ENCODE measurements around the gene KIAA0513.

Gene KIAA0513

GRCh38 chr16:85140455-85141012, 112.9 kb downstream of the KIAA0513 start:
- Histone ChIP-seq H2AFZ (no peak overlapping the region), H3K4me3 (ENCODE audit: low read depth, low read length) (no peak overlapping the region), H3K4me2 (ENCODE audit: low read length) (no peak overlapping the region), H3K4me1 (peaks cover 43% of the 10 kb centered on the region), H3K9me3 (ENCODE audit: control insufficient read depth, low read length) (no peaks in the 10 kb centered on the region), H3K27me3 (ENCODE audit: control insufficient read depth, insufficient read depth, low read length) (no peaks in the 10 kb centered on the region), H3K9ac (no peak overlapping the region), H3K79me2 (no peaks in the 10 kb centered on the region), H3K36me3 (ENCODE audit: control insufficient read depth, insufficient read depth, low read length) (no peaks in the 10 kb centered on the region), H3K27ac (no peak overlapping the region)
- no peak for TF ChIP-seq CTCF (IDR thresholded peaks at IDR 0.05)

- Histone ChIP-seq H3K27me3 (ENCODE audit: control insufficient read depth, insufficient read depth, low read length) (no peaks in the 10 kb centered on the region), H3K9ac (no peak overlapping the region), H3K4me3 (ENCODE audit: low read depth, low read length) (no peak overlapping the region), H3K4me1 (peaks cover 47% of the 10 kb centered on the region), H3K4me2 (ENCODE audit: low read length) (no peak overlapping the region), H2AFZ (no peak overlapping the region), H3K27ac (no peak overlapping the region), H3K79me2 (no peaks in the 10 kb centered on the region), H3K36me3 (ENCODE audit: control insufficient read depth, insufficient read depth, low read length) (no peaks in the 10 kb centered on the region), H3K9me3 (ENCODE audit: control insufficient read depth, low read length) (no peaks in the 10 kb centered on the region)
- no peak for TF ChIP-seq CTCF (IDR thresholded peaks at IDR 0.05)
These were observed 114.0 kb downstream of the KIAA0513 start for GRCh38 chr16:85141491-85142128.

- H3K4me2 ChIP-seq (ENCODE audit: low read length): no peak overlapping the region
- no peaks in the 10 kb centered on the region for H3K79me2 ChIP-seq
- H3K9ac ChIP-seq: no peak overlapping the region
- H3K4me1 ChIP-seq: peaks cover 47% of the 10 kb centered on the region
- H3K4me3 ChIP-seq (ENCODE audit: low read depth, low read length): no peak overlapping the region
- H3K36me3 ChIP-seq (ENCODE audit: control insufficient read depth, insufficient read depth, low read length): no peaks in the 10 kb centered on the region
- no peaks in the 10 kb centered on the region for H3K9me3 ChIP-seq (ENCODE audit: control insufficient read depth, low read length)
- H2AFZ ChIP-seq: no peak overlapping the region
- no peak for TF ChIP-seq CTCF (IDR thresholded peaks at IDR 0.05)
- H3K27me3 ChIP-seq (ENCODE audit: control insufficient read depth, insufficient read depth, low read length): no peaks in the 10 kb centered on the region
- no peak overlapping the region for H3K27ac ChIP-seq
These were observed 114.5 kb downstream of the KIAA0513 start for GRCh38 chr16:85142129-85142513.

GRCh38 chr16:85142771-85143211, 115.2 kb downstream of the KIAA0513 start:
- H3K4me2 ChIP-seq (ENCODE audit: low read length): no peak overlapping the region
- peaks cover 50% of the 10 kb centered on the region for H3K4me1 ChIP-seq
- H3K9me3 ChIP-seq (ENCODE audit: control insufficient read depth, low read length): no peaks in the 10 kb centered on the region
- no peak overlapping the region for H2AFZ ChIP-seq
- H3K79me2 ChIP-seq: no peaks in the 10 kb centered on the region
- no peaks in the 10 kb centered on the region for H3K27me3 ChIP-seq (ENCODE audit: control insufficient read depth, insufficient read depth, low read length)
- H3K27ac ChIP-seq: no peak overlapping the region
- no peak overlapping the region for H3K9ac ChIP-seq
- no peak for TF ChIP-seq CTCF (IDR thresholded peaks at IDR 0.05)
- H3K36me3 ChIP-seq (ENCODE audit: control insufficient read depth, insufficient read depth, low read length): no peaks in the 10 kb centered on the region
- H3K4me3 ChIP-seq (ENCODE audit: low read depth, low read length): no peak overlapping the region
